IPS-18c (cell line): ENCODE results near the gene HP1BP3.

Experiments used
- H3K4me3 ChIP-seq: 2 replicates; pipeline ENCODE4 v1.7.0; 2013; ENCODE audit warnings: low read depth, mild to moderate bottlenecking, low read length, moderate library complexity; ENCODE audit not compliant: insufficient read depth
- H3K9me3 ChIP-seq: one replicate; pipeline ENCODE4 v1.6.1; 2013; ENCODE audit warnings: mild to moderate bottlenecking, low read length, moderate library complexity; ENCODE audit not compliant: control insufficient read depth, insufficient read depth

HP1BP3 gene

DNA sequence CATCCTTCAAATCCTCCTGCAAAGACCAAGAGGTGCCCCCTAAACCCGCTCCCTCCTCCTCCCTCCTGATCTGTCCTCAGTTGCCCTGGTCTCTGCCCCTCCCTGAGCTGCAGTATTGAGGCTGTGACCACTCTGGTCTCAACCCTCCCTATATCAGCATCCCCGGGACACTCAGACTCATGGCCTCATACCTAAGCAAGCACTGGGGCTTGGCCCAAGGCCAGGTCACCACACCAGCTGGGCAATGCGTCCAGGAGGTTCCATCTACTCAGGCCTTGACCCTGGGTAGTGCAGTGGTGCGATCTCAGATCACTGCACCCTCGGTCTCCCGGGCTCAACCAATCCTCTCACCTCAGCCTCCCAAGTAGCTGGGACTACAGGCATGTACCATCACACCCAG lies 79.0 kb downstream of the HP1BP3 start:
- no peak overlapping the region for H3K4me3 ChIP-seq
- H3K9me3 ChIP-seq = no peaks in the 10 kb centered on the region

DNA sequence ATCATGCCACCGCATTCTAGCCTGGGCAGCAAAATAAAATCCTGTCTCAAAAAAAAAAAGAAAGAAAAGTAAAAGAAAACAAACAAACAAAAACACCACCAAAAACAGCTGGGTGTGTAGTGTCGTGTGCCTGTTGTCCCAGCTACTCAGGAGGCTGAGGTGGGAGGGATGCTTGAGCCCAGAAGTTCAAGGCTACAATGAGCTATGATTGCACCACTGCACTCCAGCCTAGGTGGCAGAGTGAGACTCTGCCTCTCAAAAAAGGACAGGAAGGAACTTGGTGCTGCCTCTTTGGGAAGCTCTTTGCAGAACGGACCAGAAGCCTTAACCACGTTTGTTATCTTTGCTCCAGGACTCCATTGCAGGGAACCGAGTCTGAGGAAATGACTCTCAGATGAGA lies 80.3 kb downstream of the HP1BP3 start:
- Histone ChIP-seq H3K4me3 (no peak overlapping the region), H3K9me3 (no peaks in the 10 kb centered on the region)

DNA sequence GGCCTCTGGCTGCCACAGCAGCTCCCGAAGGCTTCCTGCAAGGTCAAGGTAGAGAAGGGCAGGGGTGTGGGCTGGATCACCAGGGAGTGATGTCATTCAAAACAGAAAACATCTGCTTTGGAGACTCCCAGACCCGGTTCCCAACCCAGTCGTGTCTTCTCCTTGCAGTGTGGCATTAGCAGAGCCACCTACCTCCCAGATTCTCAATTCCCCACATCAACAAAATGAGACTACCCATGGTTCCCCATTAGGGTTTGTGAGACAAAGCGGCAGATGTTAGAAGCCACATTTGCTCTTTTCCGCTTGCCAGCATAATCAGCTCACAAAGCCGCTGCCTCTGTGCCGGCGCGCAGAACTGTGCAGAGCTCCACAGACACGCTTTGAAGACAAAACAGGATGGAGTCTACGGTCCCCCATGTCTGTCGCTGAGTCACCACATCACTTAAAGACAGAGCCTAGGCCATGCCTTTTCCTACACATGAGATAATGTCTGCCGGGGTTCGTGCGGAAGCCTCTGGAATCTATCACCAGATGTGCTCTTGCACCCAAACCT lies 81.8 kb downstream of the HP1BP3 start:
- no peak overlapping the region for H3K4me3 ChIP-seq
- H3K9me3 ChIP-seq = no peaks in the 10 kb centered on the region

DNA sequence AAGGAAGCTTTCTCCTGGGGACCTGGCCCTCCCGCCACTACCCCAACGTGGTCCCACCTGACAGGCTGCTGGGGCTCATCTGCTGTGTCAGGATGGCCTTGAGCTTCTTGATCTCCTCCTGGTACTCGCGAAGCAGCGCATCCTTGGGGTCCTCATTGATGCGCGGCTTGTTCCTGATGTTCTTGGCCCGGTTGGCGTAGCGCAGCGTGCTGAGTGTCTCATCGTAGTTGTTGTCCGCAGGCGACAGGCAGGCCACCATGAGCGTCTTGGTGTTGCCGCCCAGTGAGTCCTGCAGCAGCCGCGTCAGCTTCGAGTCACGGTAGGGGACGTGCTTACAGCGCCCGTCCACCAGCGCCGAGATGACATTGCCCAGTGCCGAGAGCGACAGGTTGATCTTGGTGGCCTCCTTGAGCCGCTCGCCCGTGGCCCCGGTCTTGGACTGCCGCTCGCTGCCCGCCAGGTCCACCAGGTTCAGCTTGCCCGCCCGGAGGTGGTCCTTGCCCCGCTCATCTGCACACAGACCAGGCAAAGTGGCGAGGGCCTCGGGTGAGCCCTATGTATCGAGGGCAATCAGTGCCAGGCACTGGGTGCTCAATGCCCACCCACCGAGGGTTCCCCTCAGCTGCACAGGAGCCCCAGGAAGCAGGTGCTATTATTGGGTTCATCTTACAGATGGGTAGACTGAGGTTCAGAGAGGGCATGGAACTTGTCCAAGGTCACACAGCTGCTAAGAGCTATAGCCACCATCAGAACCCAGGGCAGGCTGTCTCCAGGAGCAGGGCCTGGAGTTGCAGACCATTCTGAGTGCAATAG lies 82.5 kb downstream of the HP1BP3 start:
- no peaks in the 10 kb centered on the region for H3K9me3 ChIP-seq
- H3K4me3 ChIP-seq = no peak overlapping the region

DNA sequence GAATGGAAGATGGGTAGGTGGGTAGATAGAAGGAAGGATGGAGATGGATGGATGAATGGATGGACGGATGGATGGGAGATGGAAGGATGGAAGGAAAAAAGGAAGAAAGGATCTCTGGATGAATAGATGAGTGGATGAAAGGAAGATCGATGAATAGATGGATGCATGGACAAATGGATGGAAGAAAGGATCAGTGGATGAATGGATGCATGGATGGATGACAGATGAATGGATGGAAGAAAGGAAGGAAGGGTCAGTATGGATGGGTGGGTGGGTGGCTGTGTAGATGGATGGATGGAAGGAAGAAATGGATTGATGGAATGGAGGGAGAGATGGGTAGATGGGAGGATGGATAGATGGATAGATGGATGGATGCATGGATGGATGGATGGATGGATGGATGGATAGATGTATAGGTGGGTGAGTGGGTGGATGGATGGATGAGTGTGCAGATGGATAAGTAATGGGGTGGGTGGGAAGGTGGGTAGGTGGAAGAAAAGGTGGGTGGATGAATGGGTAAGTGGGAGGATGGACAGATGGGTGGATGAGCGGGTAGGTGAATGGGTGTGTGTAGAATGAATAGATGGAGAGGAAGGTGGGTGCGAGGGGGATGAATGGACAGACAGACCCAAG lies 83.9 kb downstream of the HP1BP3 start:
- H3K4me3 ChIP-seq = no peak overlapping the region
- no peaks in the 10 kb centered on the region for H3K9me3 ChIP-seq

DNA sequence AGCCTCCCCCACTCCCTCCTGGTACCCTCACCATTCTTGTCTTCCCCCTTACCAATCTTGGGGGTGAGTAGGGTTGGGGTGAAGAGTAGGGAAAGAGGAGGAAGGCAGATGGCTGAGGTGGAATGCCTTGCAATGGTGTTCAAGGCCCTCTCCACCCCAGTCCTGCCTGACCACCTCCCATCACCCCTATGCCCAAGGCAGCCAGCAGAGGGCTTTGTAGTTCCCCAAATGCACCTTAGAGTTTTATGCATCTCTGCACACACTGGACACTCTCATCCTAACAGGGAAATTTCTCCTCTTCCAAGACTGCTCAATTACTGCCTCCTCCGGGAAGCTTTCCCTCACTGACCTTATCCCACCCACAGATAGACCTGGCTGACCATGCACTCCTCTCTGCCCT lies 84.7 kb downstream of the HP1BP3 start:
- Histone ChIP-seq H3K9me3 (no peaks in the 10 kb centered on the region), H3K4me3 (no peak overlapping the region)

DNA sequence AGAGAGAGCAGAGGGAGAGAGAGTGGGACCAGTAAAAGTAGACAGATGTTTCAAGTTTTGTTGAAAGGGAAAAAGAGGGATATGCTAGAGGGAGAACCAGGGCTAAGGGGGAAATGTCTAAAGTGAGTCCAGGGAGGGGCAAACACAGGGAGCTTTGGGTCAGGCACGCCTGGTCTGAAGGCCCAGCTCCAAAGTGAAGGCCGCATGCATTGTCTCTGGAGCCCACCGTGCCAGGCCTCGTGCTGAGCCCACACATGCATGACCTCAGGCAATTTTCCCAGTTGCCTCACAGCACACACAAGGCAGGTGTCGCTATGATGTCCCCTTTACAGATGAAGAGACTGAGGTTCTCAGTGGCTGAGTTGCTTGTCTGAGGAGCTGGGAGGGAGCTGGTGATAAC lies 85.3 kb downstream of the HP1BP3 start:
- Histone ChIP-seq H3K9me3 (no peaks in the 10 kb centered on the region), H3K4me3 (no peak overlapping the region)

DNA sequence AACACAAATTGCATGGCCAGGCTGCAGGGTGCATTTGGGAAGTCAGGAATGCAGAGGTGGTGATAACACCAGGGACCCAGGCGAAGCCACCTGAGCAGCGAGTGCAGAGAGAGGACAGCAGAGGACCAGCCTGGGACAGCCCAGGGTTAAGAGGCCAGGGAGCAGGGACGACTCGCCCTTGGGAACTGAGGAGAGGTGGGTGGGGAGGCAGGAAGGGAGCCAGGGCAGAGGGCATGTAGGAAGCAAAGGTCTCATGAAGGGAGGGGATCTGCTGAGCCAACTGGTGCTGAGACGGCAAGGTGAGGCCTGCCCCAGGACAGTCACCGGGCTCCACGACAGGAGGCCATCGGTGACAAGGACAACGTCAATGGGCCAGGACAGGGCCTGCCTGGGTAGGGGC lies 85.7 kb downstream of the HP1BP3 start:
- H3K4me3 ChIP-seq = no peak overlapping the region

DNA sequence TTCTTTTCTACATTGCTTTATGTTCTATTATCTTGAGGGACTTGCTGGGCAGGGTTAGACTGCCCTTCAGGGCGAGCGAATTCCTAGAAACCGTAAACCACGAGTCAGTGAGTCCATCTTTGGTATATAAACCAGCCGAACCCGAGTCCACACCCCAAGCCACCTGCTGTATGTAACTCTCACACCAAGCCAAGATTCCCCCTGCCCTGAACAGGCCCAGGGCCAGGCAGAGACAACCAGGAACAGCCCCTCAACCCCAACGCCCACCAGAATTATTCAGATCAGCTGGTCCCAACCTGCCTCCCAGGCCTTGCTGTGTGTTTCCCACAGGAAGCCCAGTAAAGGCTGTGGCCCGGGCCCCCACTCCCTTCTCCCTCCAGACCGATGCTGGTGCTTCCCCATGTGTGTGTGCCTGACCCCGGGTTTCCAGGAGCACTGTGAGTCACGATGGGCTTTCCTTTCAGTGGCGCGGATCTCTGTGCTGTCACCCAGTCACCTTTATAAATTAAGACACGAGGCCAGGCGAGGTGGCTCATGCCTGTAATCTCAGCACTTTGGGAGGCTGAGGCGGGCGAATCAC lies 86.4 kb downstream of the HP1BP3 start:
- Histone ChIP-seq H3K4me3 (no peak overlapping the region), H3K9me3 (no peaks in the 10 kb centered on the region)

More for the DNA sequence above, 85.7 kb downstream of the HP1BP3 start:
- H3K9me3 ChIP-seq = no peaks in the 10 kb centered on the region

DNA sequence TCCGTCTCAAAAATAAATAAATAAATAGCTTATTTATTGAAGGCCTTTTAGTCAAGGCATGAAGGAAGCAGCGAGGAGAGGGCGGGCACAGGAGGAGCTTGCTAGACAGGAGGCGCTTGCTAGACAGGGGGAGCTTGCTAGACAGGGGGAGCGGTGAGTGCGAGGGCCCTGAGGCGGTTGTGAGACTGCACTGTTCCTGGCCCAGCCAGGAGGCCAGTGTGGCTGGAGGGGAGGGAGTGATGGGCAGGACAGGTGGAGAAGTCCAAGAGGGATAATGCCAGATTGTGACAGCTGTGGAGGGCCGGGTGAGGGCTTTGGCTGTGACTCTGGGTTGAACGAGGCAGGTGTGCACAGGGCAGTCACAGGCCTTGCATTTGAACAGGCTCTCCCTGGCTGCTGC lies 87.5 kb downstream of the HP1BP3 start:
- H3K4me3 ChIP-seq = no peak overlapping the region
- no peaks in the 10 kb centered on the region for H3K9me3 ChIP-seq

DNA sequence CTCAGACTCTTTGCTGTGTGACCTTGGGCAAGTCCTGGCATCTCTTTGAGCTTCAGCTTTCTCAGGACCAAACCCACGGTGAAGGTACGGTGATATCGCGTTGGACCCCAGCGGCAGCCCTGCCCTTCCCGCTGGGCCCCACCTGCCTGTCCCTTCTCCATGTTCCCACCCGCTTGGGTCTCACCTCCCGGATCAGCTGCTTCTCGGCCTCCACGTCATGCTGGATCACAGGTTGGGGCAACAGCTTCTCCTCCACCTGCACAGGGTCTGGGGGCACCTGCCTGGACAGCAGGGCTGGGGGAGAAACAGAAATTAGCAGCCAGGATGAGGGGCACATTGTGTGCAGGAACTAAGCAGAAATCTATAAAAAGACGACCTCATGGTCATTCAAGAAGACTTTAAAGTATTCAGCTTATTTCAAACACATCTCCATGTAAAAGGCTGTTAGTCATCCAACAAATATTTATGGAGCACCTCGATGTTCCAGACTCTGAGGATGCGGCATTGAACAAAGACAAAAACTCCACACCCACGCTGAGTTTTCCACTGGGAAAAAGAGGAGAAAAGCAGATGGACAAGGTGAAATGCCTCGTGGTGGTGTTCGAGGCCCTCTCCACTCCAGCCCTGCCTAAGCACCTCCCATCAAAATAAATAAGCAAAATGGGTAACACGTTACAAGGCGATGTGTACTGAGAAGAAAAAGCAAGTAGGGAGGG lies 88.8 kb downstream of the HP1BP3 start:
- Histone ChIP-seq H3K4me3 (no peak overlapping the region), H3K9me3 (no peaks in the 10 kb centered on the region)

DNA sequence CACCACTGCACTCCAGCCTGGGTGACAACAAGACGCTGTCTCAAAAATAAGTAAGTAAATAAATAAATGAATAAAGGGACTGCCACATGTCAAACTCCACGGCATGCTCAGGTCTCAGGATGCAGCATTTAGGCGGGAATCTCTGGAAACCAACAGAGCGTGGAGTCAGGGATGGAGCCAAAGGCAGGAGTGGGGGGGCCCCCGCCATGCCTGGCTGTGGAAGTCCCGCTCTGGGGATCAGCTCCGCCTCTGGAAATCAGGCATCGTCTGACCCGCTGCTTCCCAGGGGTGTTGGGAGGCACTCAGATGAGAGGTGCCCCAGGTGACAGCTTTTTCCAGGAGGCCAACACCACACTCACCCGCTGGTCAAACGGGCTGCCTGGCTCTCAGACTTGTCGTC lies 89.5 kb downstream of the HP1BP3 start:
- Histone ChIP-seq H3K9me3 (no peaks in the 10 kb centered on the region), H3K4me3 (no peak overlapping the region)

DNA sequence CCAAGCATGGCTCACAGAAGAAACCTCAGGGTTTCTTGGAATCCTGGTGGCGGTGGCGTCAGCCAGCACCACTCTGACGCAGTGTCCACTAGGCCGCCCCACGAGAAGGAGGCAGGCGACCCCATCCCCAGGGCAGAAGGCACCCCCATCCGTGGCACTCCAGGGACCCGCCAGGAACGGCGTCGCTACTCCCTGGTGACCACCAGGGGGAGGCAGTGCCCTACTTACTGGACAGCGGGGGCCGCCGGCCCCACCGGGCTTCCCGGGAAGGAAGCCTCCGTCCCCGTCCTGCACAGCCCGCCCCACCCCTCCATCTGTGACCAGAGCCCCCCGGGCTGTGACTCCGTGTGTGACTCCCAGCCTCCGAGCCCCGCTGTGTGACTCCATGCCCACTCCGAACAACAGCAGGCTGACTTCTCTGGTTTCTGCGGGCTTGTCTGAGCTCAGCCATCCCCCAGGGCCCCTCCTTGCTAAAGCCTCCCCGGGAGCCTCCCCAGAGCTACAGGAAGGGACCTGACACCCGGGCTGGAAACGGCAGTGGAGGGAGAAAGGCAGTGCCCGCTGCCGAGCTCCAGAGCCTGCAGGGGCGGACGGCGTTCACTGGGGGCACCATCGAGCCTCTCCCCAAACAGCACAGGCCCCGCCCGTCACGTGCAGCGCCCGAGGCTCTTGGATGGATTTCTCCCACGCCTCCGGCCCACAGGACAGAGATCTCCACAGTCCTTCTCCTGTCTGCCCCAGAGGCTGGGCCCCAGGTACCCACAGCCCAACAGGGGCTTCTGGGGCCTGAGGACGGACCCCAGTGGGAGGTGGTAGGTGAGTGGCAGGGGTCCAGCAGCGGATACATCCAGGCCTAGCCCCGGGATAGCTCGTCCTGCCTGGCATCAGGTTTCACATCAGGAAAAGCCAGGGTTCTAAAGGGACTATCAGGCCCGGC lies 90.4 kb downstream of the HP1BP3 start:
- Histone ChIP-seq H3K4me3 (peak overlapping the region; percentile 73), H3K9me3 (no peaks in the 10 kb centered on the region)

DNA sequence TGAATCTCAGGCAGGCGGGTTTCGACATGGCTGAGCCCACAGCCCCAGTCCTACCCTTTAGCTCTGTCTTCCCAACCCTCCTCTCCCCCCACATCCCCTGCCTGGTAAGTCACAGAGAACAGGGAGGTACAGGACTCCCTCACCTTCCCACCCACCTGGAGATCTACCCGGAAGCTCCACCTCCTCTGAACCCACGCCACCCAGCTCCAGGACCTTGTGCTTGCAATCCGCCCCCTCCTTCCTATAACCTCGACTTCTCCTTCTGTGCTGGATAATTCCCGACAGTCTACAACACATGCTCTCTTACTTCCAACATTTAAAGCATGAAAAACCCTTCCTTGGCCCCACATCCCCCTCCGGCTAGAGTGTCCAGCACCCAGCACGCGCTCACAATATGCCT lies 91.6 kb downstream of the HP1BP3 start:
- no peaks in the 10 kb centered on the region for H3K9me3 ChIP-seq

DNA sequence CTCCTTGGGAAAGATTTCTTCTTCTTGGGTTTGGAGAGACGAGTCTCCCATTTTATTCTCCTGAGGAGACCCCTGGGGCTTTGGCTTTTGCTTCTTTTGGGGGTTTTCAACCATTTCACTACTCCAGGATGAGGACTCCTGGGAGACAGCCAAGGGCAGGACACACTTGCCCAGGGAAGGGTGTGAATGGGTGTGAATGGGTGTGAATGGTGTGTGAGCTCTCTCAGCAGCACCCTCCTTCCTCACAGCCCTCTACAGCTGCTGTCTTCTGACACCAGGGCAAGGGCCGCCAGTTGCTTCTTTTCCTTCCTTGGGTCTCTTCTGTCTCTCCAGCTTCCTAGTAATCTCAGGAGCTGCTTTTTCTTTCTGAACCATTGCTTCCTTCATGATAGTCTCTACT lies 93.5 kb downstream of the HP1BP3 start:
- no peak overlapping the region for H3K4me3 ChIP-seq
- no peaks in the 10 kb centered on the region for H3K9me3 ChIP-seq

More for the DNA sequence above, 91.6 kb downstream of the HP1BP3 start:
- no peak overlapping the region for H3K4me3 ChIP-seq
